GM21423 (cell line): ENCODE results near the gene HTD2.
A peak's percentile ranks its signal among the peaks of the same experiment; 100 is the strongest.
"Not testable (repeated sequence)": the region's sequence is repeated elsewhere in the genome, so short reads cannot be mapped to it uniquely, and the experiment has no call there.

Experiments
- ATAC-seq: cut with Tn5 transposase; IDR thresholded peaks from one replicate; pipeline ENCODE4 v1.9.1; 2021; ENCODE audit warnings: mild to moderate bottlenecking, moderate library complexity; ENCODE audit not compliant: unreplicated experiment

The HTD2 gene

DNA sequence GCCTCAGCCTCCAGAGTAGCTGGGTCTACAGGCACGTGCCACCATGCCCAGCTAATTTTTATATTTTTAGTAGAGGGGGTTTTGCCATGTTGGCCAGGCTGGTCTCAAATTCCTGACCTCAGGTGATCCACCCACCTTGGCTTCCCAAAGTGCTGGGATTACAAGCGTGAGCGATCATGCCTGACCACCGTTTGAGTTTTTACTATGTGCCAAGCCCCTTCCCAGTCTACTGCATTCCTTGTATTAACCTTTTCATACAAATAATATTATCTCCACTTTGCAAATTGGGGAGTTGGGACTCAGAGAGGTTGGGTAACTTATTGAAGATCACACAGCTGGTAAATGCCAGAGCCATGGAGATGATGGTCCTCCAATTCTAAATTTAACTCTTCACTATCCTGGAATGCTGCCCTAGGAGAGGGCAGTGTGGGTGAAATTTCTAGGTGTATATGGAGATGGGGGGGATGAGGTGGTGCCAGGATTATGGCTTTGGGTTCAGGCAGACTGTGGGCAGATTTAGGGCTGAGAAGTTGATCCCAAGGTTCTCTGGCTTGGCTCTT is 25.4 kb downstream of the HTD2 start:
- ATAC-seq, result no peak

DNA sequence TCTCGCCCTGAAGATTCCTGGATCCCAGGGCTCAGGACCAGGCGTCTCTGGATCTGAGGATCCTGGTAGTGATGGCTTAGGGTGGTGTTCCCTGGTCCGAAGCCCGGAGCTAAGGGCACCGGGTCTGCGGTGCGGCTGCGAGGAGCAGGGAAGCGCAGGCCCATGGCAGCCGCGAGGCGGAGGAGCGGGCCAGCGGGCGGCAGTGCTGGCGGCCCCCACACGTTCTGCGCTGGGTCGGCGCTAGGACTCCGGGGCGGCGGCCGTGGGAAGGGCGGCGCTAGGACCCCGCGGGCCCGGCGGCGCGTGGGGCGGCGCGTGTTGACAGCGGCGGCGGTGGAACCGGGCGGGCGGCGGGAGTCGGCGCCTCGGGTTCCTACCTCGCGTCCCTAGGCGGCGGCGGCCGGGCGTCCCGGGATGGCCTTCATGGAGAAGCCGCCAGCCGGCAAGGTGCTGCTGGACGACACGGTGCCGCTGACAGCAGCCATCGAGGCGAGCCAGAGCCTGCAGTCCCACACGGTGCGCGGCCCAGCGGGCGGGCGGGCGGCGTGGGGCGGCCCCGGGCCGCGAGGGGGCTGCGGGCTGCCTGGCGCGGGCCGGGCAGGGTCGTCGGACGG is 26.4 kb downstream of the HTD2 start, which contains the start of gene PXK:
PXK (plus strand) TSS at position 318 of the 614 bp plus-strand sequence; CDS start at position 415, 97 bp downstream.
- peak; percentile 88 for ATAC-seq

DNA sequence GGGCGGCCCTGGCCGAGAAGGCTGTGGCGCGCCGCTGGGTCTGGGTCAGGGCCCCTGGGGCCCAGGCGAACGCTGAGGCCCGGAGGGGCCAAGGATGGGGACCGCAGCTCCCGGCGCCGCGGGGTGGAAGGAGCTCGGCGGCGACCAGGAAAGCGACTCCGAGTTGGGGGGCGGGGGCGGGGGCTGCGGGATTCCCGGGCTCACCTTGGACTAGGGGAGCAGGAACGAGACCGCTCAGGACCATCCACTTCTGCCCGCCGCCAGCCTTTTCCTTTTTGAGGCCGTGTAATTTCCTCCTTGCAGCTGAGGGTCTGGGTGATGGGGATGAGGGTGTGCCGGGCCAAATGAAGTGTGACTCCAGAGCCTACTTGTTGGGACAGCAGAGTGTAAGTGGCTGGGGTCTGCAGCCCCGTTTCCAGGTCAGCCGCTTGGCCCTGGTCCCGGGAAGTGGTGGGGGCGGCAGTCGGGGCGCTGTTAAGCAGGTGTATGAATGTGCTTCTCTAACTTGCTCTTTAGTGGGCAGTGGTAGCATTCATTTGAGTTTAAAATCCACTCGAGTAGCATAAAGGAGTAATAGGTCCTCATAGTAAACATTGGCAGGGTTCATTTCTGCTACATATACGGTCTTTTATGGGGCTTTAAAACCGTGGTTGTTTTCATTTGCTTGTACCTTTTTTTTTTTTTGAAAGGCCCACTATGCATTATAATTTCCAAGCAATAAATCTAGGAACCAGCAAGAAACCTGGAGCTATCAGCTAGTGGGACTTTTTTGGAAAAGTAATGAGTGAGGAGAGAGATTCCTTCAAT is 27.1 kb downstream of the HTD2 start:
- peak; percentile 42 for ATAC-seq

DNA sequence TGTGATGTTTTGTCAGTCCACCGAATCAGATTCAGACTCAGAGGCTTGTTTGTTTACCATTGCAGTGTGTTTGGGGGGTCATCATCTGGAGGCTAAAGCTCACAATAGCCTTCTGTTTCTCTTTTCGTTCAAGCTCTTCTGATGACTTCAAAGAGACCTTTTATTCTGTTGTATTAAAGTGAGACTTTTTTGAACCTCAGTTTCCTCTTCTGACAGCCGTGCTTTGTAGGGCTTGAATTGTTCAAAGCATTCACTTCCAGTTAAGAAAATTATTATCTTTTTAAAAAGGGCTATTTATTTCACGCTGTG is 27.6 kb downstream of the HTD2 start:
- no peak for ATAC-seq

DNA sequence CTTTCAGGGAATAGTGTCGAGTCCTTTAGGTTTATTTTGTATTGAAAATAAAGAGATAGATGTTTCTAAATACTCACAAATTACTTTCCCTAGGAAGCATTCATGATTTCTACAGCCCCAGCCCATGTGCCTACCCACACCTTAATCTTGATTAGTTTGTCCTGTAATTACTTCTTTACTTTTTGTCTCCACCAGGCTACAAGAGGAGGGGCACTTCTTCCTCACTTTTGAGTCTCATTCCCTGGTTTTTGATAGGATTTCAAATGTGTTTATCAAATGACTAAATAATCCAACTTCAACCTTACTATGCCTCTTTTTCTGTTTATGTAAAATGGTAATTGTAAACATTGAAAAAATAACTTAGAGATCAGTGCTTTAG is 28.2 kb downstream of the HTD2 start:
- ATAC-seq, result no peak

DNA sequence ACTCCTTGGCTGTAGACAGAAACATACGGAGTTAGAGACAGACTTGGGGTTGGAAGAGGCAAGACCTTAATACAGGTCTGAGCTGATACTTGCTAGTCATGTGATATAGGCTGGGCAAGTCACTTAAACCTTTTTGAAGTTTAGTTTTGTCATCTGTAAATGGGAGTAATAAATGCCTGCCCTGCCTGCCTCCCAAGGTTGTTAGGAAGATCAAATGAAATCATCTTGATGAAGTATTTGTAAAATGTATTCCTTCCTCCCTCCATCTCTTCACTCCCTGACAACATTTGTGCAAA is 29.3 kb downstream of the HTD2 start:
- ATAC-seq, result no peak

DNA sequence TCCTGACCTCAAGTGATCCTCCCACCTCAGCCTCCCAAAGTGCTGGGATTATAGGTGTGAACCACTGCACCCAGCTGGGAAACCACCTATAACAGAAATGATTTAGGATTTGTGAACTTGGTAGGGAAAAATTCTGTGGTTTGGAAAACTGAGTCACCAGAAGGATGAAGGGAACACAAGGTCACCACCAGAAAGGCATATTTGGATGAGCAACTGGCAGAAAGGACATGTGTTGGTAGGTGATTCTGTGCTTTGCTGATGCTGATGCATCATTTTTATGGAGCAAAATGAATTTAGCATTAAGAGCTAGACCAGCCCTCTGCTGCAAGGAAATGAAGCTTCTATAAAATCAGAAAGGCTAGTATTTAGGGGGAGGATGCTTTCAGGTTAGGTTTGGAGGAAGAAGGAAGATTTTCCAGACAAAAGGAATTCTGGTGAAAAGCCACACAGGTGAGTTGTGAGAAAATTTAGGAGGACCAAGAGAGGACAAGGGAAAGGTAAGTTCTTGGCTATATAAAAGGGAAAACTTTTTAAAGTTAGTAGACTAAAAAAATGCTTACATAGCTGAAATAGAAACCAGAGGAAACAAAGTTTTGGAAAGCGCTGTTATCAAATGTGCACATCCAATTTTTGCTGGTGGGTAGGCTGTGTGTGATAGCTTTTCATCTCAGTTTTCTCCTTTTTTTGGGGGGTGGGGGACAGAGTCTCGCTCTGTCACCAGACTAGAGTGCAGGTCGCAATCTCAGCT is 30.0 kb downstream of the HTD2 start:
- ATAC-seq, result no peak

DNA sequence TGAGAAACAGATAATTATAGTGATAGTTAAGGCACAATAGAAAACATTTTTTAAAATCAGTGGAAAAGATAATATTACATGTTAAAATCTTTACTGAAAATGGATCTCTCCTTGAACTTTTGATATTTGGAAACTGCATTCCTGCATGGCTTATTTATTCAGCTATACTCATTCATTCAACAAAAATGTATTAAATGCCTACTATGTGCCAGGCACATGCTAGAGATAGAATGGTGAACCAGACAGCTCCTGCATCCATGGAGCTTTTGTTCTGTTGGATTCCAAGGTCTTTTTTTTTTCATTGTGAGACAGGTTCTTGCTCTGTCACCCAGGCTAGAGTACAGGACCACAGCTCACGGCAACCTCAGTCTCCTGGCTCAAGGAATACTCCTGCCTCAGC is 30.9 kb downstream of the HTD2 start:
- ATAC-seq, result no peak

DNA sequence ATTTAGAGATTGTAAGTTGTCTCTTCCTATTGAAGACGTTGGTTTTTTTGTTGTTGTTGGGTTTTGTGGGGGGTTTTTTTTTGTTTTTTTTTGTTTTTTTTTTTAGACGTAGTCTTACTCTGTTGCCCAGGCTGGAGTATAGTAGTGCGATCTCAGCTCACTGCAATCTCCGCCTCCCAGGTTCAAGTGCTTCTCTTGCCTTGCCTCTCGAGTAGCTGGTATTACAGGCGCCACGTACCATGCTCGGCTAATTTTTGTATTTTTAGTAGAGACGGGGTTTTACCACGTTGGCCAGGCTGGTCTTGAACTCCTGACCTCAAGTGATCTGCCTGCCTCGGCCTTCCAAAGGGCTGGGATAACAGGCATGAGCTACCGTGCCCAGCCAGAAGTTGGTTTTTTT is 32.8 kb downstream of the HTD2 start:
- ATAC-seq, result not testable (repeated sequence)

DNA sequence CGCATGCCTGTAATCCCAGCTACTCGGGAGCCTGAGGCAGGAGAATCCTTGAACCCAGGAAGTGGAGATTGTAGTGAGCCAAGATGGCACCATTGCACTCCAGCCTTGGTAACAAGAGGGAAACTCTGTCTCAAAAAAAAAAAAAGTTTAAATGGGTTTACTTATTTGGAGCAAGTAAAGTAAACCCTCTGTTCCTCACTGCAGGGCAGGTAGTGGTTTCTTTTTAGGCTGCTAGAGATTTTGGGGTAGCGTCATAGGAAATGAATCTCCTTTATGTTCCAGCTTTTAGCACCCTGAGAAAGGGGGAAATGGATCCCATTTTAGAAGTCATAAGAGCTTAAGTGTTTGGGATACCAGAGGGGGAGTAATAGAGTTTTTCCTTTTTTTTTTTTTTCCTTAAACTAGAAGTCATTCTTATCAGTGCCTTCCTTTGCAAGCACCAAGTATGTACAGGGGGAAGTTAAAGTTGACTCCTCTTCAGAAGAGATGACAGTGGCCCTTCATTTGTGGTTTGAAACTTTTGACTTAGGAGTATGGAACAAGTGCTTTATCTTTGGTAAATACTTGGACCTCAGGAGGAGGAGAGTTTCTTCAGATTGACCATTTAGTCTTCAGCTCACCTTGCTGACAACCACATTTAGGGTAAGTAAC is 34.4 kb downstream of the HTD2 start:
- no peak for ATAC-seq

DNA sequence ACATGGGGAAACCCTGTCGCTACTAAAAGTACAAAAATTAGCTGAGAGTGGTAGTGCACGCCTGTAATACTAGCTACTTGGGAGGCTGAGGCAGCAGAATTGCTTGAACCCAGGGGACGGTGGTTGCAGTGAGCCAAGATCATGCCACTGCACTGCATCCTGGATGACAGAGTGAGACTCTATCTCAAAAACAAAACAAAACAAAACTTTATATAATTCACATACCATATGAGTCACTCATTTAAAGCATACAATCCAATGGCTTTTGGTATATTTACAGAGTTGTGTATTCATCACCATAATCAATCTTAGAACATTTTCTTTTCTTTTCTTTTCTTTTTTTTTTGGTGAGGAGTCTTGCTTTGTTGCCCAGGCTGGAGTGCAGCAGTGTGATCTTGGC is 35.1 kb downstream of the HTD2 start:
- no peak for ATAC-seq

DNA sequence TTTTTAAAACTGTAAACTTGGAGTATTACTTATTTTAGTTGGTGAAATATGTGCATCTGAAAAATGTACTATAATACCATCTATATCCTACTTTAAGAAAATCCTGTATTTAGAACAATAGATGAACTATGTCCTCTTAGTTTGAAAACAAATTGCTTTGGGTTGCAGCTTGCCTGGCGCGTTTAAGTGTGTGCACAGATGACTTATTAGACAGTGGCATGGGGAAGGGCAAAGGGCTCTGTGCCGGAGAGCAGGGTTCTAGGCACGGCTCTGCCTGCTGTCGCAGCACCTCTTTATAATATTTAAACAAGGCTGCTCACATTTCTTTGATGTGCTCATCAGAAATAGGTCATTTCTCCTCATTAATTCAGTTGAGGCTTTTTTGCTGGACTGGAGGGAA is 36.4 kb downstream of the HTD2 start:
- no peak for ATAC-seq

DNA sequence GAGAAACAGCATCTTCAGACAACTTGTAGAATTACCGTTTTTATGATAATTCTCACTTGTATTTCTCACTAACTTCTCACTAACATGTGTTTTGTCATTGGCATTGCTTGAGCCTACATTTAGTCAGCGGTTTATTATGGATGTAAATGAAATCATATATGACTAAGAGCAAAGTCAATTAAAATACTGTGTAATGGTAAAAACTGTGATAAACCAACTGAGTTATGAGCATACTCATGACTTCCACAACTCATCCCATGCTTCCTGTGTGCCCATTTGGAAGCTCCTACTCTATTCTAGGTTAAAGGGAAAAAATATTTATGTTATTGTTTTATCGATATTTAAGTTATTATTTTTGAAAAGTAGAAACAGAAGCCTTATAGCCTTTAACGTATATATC is 39.1 kb downstream of the HTD2 start:
- no peak for ATAC-seq

DNA sequence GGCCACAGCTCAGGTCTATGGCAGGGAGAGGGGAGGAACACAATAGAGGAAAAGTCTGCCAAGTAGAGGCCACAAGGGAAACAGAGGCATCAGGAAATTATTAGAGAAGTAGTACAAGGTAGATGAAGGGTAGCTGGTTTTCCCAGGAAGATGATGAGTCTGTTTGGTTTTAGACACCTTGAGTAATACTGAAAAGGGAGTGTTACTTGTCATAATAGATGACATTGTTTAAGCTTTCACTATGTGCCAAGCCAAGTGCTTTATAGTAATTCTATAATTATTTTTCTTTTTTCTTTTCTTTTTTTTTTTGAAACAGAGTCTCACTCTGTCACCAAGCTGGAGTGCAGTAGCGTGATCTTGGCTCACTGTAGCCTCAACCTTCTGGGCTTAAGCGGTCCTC is 40.0 kb downstream of the HTD2 start:
- no peak for ATAC-seq

DNA sequence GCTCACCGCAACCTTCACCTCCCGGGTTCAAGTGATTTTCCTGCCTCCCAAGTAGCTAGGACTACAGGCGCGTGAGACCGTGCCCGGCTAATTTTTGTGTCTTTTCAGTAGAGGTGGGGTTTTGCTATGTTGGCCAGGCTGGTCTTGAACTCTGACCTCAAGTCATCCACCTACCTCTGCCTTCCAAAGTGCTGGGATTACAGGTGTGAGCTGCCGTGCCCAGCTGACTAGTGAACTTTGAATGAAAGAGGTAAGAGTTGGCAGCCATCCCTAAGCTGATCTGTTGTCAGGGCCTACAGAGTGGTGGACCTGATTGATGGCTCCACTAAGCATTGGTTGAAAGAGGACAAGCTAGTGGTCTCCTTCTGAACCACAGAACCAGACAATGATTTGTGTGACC is 41.7 kb downstream of the HTD2 start:
- ATAC-seq, result no peak

DNA sequence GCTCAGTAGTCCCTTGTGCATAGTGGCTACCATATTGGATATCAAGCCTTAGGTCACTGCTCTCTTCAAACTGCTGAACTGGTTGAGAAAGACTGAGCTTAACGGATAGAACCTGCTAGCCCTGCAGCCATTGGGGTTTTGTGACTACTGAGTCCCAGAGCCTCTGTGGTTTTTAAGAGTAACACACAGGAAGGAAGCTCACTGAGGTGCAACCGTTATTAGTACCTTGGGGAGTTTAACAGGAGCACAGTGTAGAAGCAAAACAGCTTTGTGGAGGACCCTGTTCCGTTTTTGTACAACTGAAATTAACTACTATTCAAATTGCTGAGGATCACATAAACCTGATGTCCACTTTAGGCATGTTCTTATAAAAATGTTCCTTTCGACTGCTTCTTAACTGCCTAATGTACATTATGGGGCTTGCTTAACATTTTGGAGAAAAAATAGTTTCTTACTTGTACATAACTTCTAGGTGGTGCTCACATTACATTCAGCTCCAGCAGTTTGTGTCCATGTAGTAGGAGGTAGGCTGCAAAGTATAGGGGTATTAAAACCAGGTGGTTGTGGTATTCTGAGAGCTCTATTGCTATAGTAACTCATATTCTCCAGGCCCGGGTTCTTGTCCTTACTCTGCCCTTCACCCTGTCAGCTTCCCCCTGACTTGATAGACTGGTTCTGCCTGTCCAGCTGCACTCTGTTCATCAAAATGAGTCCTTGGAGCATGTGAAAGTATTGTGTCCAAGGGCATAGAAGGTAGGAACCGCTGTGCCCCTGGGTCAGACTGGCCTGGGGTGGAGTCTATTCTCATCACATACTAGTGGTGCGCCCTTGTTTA is 43.7 kb downstream of the HTD2 start:
- ATAC-seq, result peak; percentile 88

DNA sequence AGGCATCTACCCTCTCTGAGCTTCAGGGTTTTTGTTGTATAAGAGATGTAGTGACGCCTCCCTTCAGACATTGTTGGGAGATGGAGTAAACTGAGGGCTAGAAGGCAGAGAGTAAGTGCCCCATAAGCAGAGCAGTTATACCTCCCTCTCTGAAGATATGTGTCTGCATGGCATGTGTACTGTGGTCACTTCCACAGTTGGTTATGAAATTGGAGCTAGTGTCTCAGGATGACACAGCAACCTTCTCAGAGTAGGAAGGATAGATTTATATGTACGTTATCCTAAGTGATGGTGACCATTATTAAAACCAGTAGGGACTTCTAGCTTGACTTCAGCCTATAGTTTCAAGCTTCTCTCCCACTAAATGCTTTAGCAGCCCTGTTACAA is 44.3 kb downstream of the HTD2 start:
- no peak for ATAC-seq

DNA sequence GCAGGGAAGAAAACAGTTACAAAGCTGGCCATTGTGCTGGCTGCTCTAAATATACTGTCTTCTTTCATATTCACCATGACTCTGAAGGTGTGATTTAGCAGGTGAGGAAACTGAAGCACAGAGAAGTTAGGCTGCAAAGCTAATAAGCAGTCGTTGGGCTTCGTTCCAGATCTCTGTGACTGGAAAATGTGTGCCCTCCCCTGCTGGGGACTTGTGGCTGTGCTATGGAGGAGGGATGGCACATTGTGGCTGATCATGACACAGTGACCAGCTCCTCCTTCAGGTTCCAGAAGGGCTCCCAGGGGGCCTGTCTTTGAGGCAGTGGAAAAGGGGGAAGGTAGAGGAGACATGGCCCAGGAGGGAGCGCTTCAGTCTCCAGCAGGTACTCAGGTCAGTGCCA is 45.6 kb downstream of the HTD2 start:
- ATAC-seq, result no peak

DNA sequence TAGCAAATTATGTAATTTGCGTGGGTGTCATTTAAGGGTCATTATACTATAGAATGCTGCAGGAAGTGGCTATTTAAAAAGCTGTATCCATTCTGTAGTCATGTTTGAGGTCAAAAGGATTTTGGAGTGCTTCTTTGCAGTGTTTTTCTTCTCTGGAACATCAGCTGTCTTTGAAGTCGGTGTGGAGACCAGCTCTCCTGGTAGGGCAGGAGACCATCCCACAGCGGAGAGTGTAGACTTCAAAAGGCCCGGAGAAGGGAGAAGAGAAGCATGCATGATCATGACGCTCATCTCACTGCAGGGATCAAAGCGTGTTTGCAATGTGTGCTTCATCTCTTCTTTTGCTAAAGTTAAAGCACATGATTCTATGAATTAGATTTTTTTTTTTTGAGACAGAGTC is 46.3 kb downstream of the HTD2 start:
- ATAC-seq, result no peak

DNA sequence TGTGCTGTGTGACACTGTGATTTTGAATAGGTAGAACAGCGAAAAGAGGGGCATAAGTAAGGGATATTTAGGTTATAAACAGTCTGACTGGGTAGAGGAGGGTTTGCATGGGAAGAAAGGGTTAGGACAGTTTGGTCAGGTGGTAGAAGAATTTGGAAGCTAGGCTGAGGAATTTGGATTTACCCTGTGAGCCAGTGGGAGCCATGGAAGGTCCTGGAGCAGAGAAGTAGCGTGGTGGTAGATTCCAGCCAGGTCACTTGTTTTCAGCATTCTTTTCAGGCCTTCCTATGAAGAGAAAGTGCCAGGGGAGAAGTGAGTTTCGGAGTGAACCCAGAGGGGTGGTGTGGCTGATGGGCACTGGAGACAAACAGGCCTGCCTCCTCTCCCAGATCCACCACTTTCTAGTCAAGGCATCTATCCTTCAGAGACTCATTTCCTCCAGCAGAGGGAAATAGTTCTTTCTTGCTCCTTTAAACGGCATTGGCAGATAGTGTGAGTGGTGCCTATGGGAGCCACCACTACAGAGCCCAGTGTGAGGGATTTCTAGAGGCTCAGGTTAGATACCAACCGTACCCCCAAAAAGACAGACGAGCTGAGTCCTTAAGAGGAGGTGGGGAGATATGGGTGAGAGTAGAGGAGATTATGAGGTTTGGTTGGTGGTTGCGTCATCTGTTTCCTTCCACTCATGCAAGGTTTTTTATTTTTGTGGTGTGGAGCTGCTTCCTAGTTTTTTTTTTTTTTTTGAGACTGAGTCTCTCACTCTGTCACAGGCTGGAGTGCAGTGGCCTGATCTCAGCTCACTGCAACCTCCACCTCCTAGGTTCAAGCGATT is 47.6 kb downstream of the HTD2 start:
- no peak for ATAC-seq
